Forelimb muscle (tissue), 1 donor: ENCODE results near the gene MTMR1. TPM values are rescaled to one million over a fixed set of nuclear protein-coding genes. Genes with fewer than 3 reads are reported as not detected.

Experiments used
- DNase-seq: peaks from one replicate; pipeline ENCODE4 v3.0.0-alpha.2; 2013; ENCODE audit warnings: low read depth
- polyA plus RNA-seq: library from polyadenylated mRNA; unstranded; fragments of 120-200 nt; gene quantifications from one replicate; pipeline ENCODE4 v1.2.1, GENCODE V29; 2013; ENCODE audit not compliant: insufficient read length

MTMR1 gene
- polyA plus RNA-seq, 1 donor, result 23.2 TPM

DNA sequence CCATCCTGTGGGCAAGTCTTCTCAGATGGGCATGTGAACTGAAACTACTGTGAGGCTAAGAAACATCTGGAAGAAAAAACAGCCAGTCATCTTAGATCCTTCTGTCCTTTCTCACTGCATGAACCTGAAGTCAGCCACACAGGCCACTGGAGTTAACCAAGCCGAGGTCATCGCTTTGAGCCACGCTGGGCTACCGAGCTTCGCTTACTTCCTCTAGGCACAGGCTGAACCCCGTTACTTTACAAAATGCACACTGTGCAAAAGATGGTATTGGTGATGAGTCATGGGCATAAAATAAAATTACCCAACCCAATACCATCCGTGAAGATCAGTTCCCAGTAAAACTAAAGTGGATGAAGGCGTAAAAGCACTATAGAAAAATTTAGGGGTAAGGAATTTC, 86.2 kb downstream of the MTMR1 start:
- no peak for DNase-seq

DNA sequence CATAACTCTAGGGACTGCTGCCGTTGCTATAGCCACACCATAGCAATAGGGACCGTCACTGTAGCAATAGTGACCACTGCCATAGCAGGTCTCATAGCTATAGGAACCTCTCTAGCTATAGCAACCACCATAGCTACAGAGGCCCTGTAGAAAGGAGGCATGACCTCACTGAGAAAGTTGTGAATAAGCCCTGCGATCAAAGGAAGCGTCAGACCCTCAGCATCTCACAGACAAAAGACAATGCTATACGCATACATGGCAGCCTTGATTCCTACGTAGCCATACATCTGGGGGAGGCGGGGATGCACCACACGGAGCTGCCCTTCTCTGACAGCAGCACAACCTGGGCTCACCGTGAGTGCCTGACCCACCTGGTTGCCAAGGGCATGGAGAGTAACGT, 88.5 kb downstream of the MTMR1 start:
- DNase-seq, result no peak

DNA sequence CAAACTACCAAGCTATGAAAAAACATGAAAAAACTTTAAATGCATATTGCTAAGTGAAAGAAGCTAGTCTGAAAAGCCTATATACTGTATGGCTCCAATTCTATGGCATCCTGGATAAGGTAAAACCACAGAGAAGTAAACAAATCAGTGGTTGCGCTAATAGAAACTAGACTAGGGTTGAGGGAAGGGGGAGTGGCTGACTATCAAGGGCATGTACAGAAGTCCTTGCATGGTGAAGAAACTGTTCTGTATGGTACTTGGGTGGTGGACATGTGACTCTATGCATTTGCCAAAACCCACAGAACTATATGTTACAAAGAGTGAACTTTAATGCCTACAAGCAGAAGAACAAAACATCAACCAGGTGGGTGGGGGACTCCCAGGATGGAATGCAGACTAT, 96.8 kb downstream of the MTMR1 start:
- no peak for DNase-seq

DNA sequence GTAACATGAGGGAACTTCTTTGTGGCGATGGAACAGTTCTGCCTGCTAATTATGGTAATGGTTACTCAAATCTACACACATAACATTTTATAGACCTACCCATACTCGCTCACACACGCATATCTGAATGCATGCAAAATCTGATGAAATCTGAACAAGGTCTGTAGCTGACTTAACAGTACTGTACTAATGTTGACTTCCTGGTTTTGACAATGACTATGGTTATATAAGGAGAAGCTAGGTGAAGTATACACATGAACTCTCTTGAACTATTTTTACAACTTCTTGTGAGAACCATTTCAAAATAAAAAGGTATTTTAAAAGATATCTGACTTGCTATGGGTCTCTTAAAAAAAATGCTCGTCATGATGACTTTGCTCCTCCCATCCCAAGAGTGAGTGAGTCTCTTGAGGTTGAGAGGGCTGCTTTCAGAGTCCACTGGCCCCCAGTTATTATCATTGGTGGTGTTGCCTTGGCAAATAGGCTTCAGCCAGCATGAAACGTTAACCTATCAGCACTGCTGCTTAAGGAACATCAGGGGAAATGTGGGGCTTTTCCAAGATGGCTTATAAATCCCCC, 99.8 kb downstream of the MTMR1 start:
- DNase-seq, result no peak

DNA sequence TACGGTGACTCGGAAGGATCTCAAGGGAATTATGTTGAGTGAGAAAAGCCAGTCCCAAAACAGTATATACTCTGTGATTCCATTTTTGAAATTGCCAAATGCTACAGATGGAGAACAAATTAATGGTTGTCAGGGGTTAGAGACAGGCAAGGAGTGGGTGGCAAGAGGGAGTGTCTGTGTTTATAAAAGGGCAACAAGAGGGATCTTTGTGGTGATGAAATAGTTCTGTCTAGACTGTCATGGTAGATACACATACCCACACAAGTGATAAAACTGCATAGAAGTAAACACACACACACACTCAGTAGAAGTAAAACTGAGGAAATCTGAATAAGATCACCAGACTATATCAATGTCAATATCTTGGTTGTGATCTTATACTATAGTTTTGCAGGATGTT, 112.5 kb downstream of the MTMR1 start:
- no peak for DNase-seq

DNA sequence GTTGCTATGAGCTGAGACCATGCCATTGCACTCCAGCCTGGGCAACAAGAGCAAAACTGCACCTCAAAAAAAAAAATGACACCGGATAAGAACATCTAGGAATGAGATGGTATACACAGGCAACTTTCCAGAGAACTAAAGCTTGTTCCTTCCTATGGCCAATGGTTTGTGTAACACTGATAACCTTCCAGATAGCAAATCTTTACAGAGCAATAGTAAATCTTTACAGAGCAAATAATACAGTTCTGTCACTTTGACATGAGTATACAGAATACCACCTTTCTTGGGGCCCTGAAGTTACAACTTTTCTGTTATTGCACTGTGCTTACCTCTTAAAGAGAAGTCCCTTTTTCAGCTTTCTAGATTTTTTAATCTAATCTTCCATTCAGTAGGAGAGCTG, 113.6 kb downstream of the MTMR1 start:
- DNase-seq, result no peak

DNA sequence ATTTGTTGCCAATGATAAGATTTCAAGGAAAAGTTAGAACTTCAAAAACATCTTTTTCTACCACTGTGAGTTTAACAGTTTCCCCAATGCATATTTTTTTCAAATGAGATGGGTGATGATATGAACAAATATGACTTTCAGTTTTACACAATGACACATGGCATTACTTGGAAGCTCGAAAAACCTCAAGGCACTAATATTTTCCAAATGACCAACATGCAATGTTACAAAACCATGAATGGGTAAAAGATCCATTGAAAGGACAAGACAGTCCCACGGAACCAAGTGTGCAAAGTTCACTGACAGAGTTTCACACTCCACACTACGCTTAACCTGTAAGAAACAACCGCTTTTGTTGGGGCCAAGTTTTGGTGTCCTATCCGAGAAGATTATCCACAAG, 120.7 kb downstream of the MTMR1 start:
- no peak for DNase-seq

Other genes with a start within 250 kb of the MTMR1 start
- 5.9 TPM for gene MTM1, start 124.8 kb upstream of the MTMR1 start, polyA plus RNA-seq
- gene CD99L2, start 205.3 kb downstream of the MTMR1 start, polyA plus RNA-seq, result 37.4 TPM